Left forelimb (tissue), 1 donor: ENCODE data around the gene BIN1.
"Not testable (repeated sequence)": the region's sequence is repeated elsewhere in the genome, so short reads cannot be mapped to it uniquely, and the experiment has no call there.

ENCODE experiments used
- DNase-seq: peaks from one replicate; pipeline ENCODE4 v3.0.0-alpha.2; 2018; ENCODE audit warnings: low spot score

BIN1 gene

DNA sequence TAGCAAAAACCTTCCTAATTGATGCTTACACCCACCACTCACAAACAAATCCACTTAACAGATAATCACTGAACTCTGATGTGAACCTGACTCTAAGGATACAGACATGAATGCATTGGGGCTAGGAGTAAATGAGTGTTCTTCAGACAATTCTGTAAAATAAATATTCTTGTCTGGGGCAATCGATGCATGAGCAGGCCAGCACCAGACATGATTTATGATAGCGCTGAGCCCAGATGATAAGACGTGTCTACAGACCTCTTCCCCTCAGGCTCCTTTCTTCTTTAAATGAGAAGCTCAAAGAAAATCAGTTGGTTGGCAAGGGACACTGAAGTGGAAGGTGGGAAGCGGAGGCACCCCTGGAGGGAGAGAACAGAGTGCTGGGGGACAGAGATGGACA, 27.3 kb upstream of the BIN1 start:
- no peak for DNase-seq

DNA sequence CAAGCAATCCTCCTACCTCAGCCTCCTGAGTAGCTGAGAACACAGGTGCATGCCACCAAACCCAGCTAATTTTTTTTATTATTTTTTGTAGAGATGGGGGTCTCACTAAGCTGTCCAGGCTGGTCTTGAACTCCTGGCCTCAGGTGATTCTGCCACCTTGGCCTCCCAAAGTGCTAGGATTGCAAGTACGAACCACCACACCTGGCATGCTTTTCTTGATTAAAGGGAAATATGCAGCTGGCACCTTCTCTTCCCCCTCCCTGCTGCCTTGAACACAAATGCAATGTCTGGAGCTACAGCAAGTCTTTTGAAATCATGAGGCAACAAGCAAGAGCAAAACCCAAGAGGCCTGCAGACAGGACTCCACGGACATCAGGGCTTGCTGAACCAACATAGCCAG, 26.8 kb upstream of the BIN1 start:
- no peak for DNase-seq

DNA sequence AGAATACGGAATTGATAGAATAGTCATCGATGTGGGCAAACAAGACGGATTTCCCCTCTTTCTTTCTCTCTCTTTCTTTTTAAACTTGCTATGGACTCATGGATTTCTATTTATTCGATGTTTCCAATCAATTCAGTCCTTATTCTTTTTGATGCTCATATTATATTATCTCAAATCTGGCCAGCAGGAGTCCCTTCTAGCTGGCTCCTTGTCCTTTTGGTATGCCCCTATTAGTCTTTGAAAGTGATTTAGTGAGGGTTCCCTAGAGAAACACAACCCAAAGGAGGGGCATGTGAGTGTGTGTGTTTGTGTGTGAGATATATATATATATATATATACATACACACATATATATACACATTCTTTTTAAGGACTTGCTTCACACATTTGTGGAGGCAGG, 23.5 kb upstream of the BIN1 start:
- DNase-seq, result no peak

DNA sequence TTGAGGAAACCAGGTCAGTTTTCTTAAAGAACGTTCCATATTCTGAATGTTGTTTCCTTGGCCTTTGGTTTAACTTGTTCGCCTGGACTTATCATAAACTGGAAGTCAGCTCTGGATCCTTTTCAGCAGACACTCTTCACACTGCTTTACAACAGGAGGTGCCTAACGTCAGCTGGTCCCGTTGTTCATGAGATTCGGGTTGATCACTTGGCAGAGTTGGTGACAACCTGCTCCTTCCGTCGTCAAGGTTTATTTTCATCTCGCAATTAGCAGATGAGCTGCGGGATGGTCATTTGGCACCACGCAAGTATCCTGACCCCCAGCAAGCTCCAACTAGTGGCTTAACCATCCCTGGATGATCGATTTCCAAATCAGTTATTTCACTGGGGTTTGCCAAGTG, 23.0 kb upstream of the BIN1 start:
- no peak for DNase-seq

DNA sequence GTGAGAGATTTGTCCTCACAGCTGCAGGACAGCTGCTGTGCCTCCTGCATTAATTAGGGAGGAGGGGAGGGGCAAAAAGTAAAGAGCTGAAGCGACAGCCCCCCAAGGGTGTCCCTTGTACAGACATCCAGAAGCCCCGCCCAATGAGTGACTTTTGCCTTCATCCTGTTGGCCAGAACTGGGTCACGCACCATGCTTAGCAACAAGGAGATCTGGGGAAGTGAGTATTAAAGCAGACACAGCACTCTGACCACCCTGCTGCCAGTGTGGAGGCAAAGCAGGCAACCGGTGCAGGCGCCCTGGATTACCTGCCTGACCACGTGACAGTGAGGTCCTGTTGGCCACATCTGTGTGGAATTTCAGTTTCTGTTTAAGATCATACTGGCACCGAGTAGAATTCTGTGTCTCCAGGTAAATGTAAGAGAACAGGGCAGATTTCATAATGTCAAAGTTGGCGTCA, 21.5 kb upstream of the BIN1 start:
- DNase-seq, result no peak

DNA sequence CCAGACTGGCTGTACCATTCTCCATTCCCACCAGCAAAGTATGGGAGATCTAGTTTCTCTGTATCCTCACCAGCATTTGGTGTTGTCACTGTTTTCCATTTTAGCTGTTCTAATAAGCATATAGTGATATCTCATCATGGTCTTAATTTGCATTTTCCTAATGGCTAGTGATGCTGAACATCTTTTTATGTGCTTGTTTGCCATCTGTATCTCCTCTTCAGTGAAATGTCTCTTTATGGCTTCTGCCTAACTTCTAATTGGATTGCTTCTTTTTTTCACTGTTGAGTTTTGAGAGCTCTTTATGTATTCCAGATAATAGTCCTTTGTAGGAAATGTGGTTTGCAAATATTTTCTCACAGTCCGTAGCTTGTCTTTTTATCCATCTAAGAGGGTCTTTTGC, 18.9 kb upstream of the BIN1 start:
- DNase-seq, result no peak

DNA sequence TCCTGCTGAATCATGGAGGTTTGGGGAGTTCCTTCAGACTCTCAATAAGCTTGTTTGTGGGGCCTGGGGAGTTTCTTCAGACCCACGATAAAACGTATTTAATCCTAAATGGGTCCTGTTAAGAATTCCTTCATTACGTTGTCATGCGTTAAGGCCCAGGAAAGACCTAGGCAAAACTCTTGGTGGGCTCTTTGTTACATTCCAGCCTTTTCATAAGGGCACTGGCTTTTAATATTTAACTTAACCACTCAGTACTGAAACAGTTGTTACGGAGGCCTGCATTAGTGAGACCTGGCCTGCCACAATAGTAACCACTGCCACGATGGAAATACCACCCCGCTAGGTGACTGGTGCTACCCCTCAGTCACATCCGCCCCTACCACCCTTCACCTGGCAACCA, 17.5 kb upstream of the BIN1 start:
- no peak for DNase-seq

DNA sequence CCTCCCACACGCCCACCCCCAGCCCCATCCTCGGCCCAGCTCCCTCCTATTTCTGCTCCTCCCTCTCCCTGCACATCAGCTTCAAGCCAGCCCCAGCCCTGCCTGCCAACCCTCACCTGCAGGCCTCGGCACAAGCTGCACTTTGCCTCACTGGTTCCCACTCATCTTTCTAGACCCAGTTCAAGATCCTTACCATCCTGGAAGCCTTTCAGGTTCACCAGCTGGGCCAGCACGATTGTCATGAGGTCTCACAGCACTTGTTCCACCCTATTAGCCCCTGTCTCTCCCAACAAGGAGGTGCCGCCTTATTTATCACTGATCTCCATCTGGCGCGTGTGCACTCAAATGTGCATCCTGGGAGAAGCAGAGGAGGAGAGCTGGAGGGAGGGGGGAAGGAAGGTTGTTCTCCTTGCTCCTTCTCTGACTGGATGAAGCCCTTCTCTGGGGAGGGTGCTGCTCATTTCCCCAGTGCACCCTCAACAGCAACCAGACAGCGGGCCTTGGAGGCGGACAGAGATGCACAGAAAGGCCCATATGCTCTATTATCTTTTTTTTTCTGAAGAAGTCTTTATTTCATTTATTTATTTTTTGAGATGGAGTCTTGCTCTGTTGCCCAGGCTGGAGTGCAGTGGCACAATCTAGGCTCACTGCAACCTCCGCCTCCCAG, 15.5 kb upstream of the BIN1 start:
- no peak for DNase-seq

DNA sequence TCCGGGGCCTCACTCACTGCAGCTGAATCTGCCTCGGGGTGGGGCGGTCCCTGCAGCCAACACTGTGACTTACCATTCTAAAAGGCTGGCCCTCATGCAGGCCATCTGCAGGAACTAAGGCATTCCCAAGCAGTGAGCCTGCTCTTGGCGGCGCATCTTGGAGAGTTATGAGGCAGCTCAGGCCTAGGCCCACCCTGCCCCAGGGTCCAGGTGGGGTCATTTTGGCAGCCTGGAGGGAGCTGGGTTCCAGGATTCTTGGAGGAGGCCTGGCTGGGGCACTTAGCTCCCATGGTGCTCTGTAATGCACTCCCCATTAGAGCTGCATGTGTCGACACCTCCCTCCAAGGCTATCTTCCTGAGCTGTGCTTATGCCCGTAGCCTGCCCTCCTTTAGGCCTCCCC, 14.8 kb upstream of the BIN1 start:
- peak; percentile 90 for DNase-seq

DNA sequence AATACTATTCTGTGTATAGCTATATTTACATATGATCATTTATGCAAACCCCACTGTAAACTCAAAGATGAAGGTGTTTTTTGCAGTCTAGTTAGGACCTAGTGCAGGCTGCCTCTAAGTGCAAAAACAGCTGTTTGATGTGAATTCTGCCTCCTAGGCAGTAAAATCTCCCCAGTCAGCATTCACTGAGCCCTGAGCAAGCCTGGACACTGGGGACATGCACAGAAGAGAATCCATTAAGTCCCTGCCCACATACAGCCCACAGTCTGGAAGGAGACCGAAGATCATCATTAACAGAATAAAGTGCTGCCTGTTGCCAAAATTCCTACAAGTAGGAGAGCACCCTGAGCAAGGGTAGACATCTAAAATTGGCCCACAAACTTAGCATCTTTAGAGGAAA, 14.4 kb upstream of the BIN1 start:
- DNase-seq, result no peak

DNA sequence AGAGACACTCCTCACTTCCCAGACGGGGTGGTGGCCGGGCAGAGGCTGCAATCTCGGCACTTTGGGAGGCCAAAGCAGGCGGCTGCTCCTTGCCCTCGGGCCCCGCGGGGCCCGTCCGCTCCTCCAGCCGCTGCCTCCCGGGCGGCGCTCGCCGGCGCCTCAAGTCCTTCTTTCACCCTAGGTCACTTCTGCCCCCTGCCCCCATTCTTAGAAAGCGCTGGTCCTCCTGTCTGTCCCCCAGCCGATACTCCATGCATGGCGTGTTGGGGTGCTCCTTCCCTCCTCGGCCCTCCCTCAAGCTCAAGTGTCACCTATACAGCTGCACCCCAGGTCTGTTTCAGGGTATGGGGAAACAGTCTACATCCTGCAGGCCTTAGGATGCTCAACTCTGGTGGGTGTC, 13.5 kb upstream of the BIN1 start:
- DNase-seq, result not testable (repeated sequence)

DNA sequence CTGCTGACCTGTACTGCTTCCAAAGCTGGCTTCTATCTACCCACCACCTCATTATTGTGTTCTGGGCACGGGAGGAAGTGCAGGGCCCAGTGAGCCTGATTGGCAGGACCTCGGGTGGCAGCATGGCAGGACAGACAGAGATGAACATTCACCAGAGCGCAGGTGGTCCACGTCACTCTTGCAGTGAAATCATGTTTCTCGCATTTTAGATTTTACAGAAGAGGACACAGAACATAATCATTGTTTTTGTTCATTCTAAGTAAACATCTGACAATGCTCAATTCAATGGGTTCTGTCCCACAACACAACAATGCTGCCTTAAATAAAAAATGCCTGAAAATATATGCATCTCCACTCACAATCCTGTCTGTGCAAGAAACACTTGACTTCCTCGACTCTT, 11.5 kb upstream of the BIN1 start:
- no peak for DNase-seq

DNA sequence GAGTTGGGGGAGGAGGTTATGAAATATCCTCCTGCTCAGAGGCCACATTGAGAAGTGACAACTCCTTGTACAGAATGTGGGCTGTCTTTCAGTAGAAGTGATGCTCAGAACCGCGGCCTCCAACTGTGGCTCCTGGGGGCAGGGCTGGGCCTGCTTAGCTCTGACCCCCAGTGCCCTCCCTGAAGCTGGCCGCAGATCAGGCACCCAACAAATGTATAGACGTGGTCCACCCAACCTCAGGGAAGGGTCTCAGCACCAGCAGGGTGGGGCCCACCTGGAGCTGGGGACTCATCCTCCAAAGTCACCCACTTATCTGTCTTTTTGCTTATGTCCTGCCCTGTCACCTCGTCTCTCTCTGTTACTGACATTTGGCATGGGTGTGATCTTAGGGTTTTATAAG, 11.1 kb upstream of the BIN1 start:
- no peak for DNase-seq

DNA sequence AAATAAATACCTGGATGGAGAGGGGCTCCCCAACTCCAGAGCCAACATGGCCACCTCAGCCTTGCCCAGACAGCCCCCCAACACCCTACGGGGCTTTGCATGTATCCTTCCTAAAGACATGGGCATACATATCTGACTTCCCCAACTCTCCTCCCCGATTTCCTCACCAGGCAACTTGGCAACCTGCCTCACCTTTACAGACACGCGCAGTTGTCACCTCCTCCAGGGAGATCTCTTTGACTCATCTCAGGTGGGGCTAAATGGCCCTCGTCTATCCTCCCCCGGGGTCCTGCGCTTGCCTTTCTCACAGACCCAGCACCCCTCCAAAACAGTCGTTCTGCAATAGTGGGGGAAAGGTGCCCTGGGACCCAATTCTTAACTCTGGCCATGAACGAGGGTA, 10.6 kb upstream of the BIN1 start:
- DNase-seq, result no peak

DNA sequence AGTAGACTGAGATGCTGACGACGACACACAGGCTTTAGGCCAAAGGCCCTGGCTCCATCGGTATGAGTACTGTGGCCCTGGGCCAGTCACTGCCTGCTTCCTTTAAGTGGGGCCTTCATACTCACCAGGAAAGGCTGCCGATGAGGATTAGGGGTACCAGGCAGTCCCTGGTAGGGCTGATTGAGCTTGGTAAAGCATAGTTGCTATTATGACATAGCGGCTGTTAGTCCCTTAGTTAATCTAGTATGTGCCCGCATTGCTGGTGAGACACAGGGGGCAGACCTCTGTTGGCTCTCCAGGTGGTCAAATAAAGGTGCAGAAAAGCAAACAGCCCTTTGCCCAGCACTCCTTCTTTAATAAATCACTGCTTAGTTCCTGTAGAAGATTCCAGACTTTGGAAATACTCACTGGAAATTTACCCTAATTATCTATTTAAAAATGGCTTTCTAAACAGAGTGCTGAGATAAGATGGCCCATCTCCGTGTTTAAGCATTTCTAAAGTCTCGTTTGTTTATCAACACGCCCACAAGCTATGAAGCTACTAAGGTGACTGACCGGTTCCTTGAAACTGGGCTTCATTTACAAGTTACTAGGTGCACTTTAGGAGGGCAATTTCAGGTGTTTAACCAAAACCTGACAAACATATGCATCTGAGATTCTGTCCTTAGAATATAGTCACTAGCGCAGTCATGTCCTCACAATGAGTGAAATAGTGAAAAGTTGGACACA, 8.7 kb upstream of the BIN1 start:
- no peak for DNase-seq

DNA sequence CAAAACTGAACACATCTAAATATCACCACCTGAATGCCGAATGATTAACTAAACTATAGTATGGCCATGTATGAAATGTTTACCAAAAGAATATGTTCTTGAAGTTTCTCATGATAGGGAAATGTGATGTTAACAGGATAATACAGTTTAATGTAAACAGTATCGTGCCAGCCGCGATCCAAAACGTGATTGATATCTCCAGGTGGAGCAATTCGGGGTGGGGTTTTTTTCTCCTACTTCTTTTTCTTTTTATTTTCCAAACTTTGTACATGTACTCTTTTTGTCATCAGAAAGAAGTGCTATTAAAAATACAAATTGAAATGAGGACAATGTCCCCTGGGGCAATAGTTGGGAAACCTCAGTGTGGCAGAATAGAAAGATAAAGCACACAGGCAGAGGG, 4.0 kb upstream of the BIN1 start:
- no peak for DNase-seq

DNA sequence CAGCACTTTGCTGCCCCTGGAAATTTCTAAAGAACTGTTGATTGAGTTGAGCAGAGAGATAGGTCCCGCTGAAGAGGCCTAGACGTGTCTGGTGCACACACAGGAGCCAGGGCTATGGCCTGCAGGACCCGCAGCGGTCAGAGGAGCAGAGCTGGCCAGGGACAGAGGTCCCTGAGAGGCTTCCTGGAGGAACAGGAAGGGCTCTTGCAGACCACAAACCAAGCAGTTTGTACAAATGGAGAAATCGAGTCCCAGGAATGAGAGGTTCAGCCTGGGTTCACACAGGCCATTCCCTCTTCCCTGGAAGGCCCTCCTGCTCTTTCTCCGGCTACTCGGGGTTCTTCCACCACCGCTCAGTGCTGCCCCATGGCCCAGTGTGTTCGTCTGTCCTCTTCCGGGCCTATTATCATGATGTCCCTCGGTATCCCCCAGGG, 1.2 kb upstream of the BIN1 start:
- no peak for DNase-seq

DNA sequence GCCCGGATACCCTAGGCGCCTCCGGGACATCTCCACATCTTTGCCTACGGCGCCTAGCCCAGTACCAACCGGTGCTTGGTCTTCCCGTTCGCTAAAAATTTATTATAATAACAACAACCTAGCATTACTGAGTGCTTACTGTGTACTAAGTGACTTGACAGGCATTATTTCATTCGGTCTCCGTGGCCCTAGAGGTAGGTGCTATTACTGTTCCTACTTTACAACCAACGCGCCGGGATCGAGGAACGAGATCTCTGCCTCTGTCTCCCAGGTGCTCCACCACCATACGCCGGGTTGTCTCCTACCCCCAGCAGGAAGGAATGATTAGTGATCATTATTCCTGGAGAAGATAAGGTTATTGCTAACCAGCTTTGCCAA, 657 bp upstream of the BIN1 start:
- no peak for DNase-seq

DNA sequence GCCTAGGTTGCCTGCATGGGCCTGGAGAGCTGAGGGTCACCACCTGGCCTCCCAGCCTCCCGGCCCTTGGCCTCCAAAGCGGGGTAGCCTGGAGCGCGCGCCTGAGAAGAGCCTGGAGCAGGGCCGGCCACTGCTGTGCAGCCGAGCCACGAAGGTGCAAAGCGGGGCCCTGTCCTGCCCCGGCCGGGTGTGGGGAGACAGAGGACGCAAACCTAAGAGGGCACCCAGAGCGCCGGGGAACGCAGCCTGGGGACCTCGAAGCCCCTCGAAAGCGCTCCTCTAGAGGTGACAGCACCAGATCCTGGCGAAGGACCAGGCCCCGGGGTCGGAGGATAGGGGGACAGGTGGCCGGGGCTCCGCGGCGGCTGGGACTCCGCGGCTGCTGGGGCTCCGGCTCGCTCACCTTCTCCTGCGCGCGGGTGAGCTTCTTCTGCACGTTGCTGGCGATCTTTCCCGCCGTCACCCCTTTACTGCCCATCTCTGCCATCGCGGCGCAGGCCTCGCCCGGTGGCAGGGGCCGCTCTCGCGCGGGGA, 430 bp downstream of the BIN1 start:
- DNase-seq, result peak; percentile 72

DNA sequence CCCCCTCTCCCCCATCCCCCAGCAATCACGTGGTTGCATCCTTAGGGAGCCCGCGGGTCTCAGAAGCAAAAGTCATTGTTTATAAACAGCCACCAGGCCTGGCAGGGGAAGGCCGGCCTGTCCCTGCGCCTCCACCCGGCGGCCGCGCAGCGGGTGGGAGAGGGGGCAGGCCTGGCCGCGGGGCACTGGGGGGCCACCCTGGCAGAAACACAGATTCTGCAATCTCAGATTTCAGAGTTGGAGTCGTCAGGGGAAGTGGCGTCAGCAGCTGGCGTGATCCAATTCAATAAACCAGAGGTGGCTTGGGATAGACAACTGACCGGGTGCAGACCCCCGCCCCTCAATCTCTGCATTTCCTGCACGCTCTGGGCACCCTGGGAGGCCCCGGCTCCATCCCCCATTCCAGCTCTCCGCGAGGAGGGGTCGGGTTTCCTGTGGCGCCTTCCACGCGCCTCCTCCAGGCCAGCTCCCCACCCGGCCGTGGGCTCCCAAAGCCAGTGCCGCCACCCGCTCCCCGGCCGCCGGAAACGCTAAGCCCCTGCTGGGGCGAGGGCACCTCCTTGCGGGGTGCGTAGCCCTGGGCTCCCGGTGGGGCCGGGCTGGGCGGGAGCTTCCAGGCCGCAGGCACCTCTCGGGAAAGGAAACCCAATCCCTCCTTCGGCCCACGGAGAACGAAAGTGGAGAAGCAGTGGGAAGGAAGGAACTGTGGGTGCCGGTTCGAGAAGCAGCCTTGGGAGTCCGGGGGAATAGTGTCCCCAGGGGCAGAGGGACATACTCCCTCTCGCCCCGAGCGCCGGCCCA, 1.1 kb downstream of the BIN1 start:
- DNase-seq, result peak; percentile 80

DNA sequence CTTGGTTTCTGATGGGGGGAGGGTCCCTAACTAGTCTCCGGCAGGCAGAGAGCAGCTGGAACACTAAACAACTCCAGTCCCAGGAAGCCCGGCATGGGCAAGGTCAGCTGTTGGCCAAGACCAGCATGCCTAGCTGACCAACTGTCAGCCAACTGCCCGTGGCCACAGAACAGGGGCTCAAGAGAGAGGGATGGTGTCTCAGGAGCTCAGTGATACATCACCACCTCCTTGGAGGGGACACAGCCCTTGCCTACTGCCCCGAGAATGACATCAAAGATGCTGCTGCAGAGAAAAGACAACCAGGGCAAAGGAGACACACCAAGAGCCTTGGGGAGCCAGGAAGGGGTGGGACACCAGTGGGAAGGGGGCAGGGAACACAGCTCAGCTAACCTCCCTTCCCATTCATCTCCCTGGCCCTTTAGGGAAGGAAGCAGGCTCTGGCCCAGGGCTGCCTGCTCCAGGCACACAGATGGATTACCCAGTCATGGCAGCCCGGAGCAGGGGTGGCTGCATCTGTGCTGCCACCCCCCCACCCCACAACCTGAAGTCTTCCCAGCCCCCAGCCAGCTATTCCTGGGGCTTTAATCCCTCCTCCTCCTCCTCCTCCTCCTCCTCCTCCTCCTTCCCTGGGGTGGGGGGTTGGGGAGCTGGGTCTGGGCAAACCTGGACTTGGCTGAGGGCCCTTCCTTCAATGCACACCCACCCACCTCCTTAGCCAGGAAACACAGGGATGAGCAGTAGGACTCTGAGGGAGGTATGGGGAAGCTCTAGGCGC, 1.9 kb downstream of the BIN1 start:
- DNase-seq, result peak; percentile 68

DNA sequence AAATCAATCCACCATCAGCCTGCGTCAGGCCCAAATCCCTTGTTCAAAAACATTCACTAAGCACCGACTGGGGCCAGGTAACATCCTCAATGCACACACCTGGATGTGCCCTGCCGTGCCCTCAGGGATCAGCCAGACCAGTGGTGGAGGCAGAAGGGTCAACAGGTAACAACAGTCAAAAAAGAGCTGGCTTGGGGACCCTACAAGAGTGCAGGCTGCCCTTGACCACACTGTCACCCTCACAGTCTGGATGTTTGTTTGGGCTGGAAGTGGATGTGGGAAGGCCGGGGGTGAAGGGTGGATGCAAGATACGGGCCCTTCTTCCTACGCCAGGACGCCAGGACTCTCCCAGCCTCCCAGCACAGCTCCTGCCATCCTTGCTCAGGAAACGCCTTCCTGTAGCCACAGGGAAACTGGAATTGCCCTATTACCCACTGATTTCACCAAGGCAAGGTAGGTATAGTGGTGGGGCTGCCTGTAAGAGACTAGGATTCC, 2.7 kb downstream of the BIN1 start:
- peak; percentile 53 for DNase-seq
